Body of pancreas (tissue), 4 donors: ENCODE measurements around the gene TCEAL4.

ENCODE experiments used
- POLR2A ChIP-seq, 3 donors: fragments of 450-650 bp; IDR thresholded peaks; one replicate each; pipeline ENCODE4 v1.6.1; 2016; ENCODE audit warnings: antibody characterized with exemption in 3 of 3, mild to moderate bottlenecking in 2 of 3
- TF ChIP-seq, protein P1 (sequence below), 7 experiments: fragments of 450-650 bp in 4 of 7; fragments of 200-600 bp in 3 of 7; sonication (generic) in 3 of 7; IDR thresholded peaks; one replicate each; pipeline ENCODE4 v1.5.1; 2016 to 2019; ENCODE audit warnings: antibody characterized with exemption in 7 of 7

DNA sequence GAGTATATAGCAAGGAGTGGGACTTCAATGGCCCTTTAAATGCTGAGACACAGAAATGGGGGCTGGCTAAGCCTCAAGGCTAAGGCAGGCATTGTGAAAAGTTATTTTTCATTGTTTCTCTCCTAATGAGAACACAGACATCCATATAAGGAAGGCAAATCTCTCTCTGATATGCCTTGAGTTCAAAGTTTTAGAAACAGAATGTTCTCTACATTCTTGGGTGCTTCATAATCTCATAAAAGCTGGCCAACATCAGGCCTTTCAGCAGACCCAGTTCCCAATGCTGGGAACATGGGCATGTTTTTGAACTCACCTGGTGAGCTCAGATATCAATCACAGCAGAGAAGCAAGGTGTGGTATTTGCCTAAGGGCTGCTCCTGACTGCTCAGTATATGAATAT, 46.6 kb upstream of the TCEAL4 start:
- TF ChIP-seq, protein P1, sequence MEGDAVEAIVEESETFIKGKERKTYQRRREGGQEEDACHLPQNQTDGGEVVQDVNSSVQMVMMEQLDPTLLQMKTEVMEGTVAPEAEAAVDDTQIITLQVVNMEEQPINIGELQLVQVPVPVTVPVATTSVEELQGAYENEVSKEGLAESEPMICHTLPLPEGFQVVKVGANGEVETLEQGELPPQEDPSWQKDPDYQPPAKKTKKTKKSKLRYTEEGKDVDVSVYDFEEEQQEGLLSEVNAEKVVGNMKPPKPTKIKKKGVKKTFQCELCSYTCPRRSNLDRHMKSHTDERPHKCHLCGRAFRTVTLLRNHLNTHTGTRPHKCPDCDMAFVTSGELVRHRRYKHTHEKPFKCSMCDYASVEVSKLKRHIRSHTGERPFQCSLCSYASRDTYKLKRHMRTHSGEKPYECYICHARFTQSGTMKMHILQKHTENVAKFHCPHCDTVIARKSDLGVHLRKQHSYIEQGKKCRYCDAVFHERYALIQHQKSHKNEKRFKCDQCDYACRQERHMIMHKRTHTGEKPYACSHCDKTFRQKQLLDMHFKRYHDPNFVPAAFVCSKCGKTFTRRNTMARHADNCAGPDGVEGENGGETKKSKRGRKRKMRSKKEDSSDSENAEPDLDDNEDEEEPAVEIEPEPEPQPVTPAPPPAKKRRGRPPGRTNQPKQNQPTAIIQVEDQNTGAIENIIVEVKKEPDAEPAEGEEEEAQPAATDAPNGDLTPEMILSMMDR (IDR thresholded peaks at IDR 0.05): no peak
- no peak for TF ChIP-seq POLR2A (IDR thresholded peaks at IDR 0.05)
